HepG2 (cell line): Measurements from ENCODE around the gene LCE1C. TPM values are rescaled to one million over a fixed set of nuclear protein-coding genes. Genes with fewer than 3 reads are reported as not detected.

Experiments used
- ATAC-seq: fragments of 200-7000 bp; cut with Tn5 transposase; 3 replicates; pipeline ENCODE4 v1.9.1; 2020; ENCODE audit warnings: mild to moderate bottlenecking, moderate library complexity
- BruUV-seq: library from RNA; stranded (reverse); fragments of 400-500 nt; replicated peaks from 2 replicates; lab custom pipeline; 2021; lab: Mats Ljungman, UMichigan
- CTCF ChIA-PET: fragments of 300-600 bp; formaldehyde crosslinking; extraction: SDS; loops from one replicate; lab custom pipeline; 2021; ENCODE audit warnings: low total read pairs, inconsistent platforms, low intra/inter-chr PET ratio; lab: Yijun Ruan, JAX
- POLR2A ChIA-PET: fragments of 350-600 bp; sonication (Branson Sonifier 250); formaldehyde crosslinking; loops from one replicate; lab custom pipeline; 2020; ENCODE audit warnings: antibody characterized with exemption, inconsistent platforms; lab: Yijun Ruan, JAX
- DNase-seq: peaks from one replicate; pipeline ENCODE4 v3.0.0-alpha.2; 2015; ENCODE audit warnings: low spot score
- FAIRE-seq: peaks from 3 replicates; lab custom pipeline; 2011; peaks lifted over from hg19 to GRCh38; lab: Jason Lieb, UNC
- H2AFZ ChIP-seq: one replicate; pipeline ENCODE4 v1.6.1; 2011; ENCODE audit warnings: low read length, inconsistent platforms
- H3K27ac ChIP-seq: fragments of 300-600 bp; 3 replicates; pipeline ENCODE4 v1.8.0; 2011; ENCODE audit warnings: mixed run types, mild to moderate bottlenecking, mixed read lengths, low read length, inconsistent platforms; ENCODE audit not compliant: insufficient read depth; ENCODE audit errors: extremely low read length
- H3K27me3 ChIP-seq, 2 experiments: fragments of 200-600 bp in 1 of 2; 2 replicates in 1 of 2; 3 replicates in 1 of 2; pipeline versions ENCODE4 v1.6.0 to v1.8.0; 2011; ENCODE audit warnings: low read length in 2 of 2, mild to moderate bottlenecking in 2 of 2, moderate library complexity in 2 of 2, inconsistent platforms in 1 of 2; ENCODE audit not compliant: insufficient read depth in 2 of 2, control insufficient read depth in 1 of 2
- H3K36me3 ChIP-seq, 2 experiments: fragments of 200-600 bp in 1 of 2; replicated peaks in 1 of 2; 2 replicates in 1 of 2; 3 replicates in 1 of 2; pipeline versions ENCODE4 v1.5.1 to v1.8.0; 2011; ENCODE audit warnings: low read length in 2 of 2, inconsistent platforms in 1 of 2; ENCODE audit not compliant: insufficient read depth in 2 of 2, control insufficient read depth in 1 of 2
- H3K4me1 ChIP-seq: 2 replicates; pipeline ENCODE4 v1.5.1; 2012; ENCODE audit warnings: low read length, inconsistent platforms; ENCODE audit not compliant: insufficient read depth
- H3K4me2 ChIP-seq: 2 replicates; pipeline ENCODE4 v1.6.0; 2011; ENCODE audit warnings: low read depth, low read length, inconsistent platforms
- H3K4me3 ChIP-seq, 3 experiments: fragments of 200-600 bp in 1 of 3; sonication (generic), shearing (Covaris generic) in 1 of 3; replicated peaks in 1 of 3; 2 replicates each; pipeline ENCODE4 v1.5.1; 2011 to 2016; ENCODE audit warnings: low read length in 3 of 3, inconsistent platforms in 2 of 3, low read depth in 2 of 3, mild to moderate bottlenecking in 2 of 3, control low read depth in 1 of 3, mixed read lengths in 1 of 3; ENCODE audit not compliant: insufficient read depth in 1 of 3
- H3K79me2 ChIP-seq: one replicate; pipeline ENCODE4 v1.6.1; 2011; ENCODE audit warnings: low read length, inconsistent platforms; ENCODE audit not compliant: insufficient read depth
- H3K9ac ChIP-seq: 2 replicates; pipeline ENCODE4 v1.6.0; 2011; ENCODE audit warnings: mild to moderate bottlenecking, low read depth, low read length, inconsistent platforms; ENCODE audit not compliant: insufficient read depth
- H3K9me3 ChIP-seq: 2 replicates; pipeline ENCODE4 v1.5.1; 2012; ENCODE audit warnings: mild to moderate bottlenecking, low read length
- H4K20me1 ChIP-seq: 2 replicates; pipeline ENCODE4 v1.6.0; 2011; ENCODE audit warnings: inconsistent platforms, mild to moderate bottlenecking, low read length, moderate library complexity; ENCODE audit not compliant: insufficient read depth
- IKZF5 ChIP-seq: IDR thresholded peaks from 2 replicates; pipeline ENCODE4 v1.6.1; 2018; ENCODE audit warnings: missing genetic modification reagents, mild to moderate bottlenecking, missing compliant biosample characterization
- KDM5A ChIP-seq: fragments of 200-600 bp; sonication (generic); IDR thresholded peaks from 2 replicates; pipeline ENCODE4 v1.7.0; 2018; ENCODE audit warnings: antibody characterized with exemption, mild to moderate bottlenecking, low read length, borderline replicate concordance
- PRDM10 ChIP-seq: sonication (generic); formaldehyde crosslinking; IDR thresholded peaks from 2 replicates; pipeline ENCODE4 v1.4.0; 2020; ENCODE audit warnings: low read depth, missing genetic modification reagents
- SNAI1 ChIP-seq: sonication (generic); formaldehyde crosslinking; IDR thresholded peaks from 2 replicates; pipeline ENCODE4 v1.5.0; 2020; ENCODE audit warnings: mild to moderate bottlenecking, missing genetic modification reagents, borderline replicate concordance
- STAT5B ChIP-seq: sonication (generic); formaldehyde crosslinking; IDR thresholded peaks from 2 replicates; pipeline ENCODE4 v1.4.0; 2020; ENCODE audit warnings: missing genetic modification reagents
- ZNF546 ChIP-seq: sonication (generic); formaldehyde crosslinking; conservative IDR thresholded peaks from 2 replicates; pipeline ENCODE4 v1.8.1; 2023; ENCODE audit warnings: mild to moderate bottlenecking, missing genetic modification reagents
- ZNF652 ChIP-seq: IDR thresholded peaks from 2 replicates; pipeline ENCODE4 v1.6.1; 2016; ENCODE audit warnings: low read depth, borderline replicate concordance
- ZNF678 ChIP-seq: sonication (generic); formaldehyde crosslinking; IDR thresholded peaks from 2 replicates; pipeline ENCODE4 v1.4.0; 2020; ENCODE audit warnings: mild to moderate bottlenecking, missing genetic modification reagents
- ZNF788 ChIP-seq: sonication (generic); formaldehyde crosslinking; IDR thresholded peaks from 2 replicates; pipeline ENCODE4 v1.5.0; 2020; ENCODE audit warnings: mild to moderate bottlenecking, missing genetic modification reagents, borderline replicate concordance
- WGBS: methylation state at CpG from one replicate; pipeline ENCODE4 v1.1.6; 2017; ENCODE audit warnings: low lambda C conversion rate; 5-methylcytosine and 5-hydroxymethylcytosine counted together
- in situ Hi-C: cut with HindIII; loops from 2 replicates; pipeline ENCODE4 v1.10.0; 2017; ENCODE audit warnings: low pct_unique_long_range_greater_than_20kb; ENCODE audit not compliant: extremely low pct_ligation_motif_present
- intact Hi-C: fragments of 100-400 bp; cut with micrococcal nuclease; formaldehyde crosslinking; loops from one replicate; pipeline ENCODE4 v1.10.0; 2022; ENCODE audit not compliant: unreplicated experiment
- polyA plus RNA-seq, 8 experiments: library from polyadenylated mRNA; depleted of rRNA in 3 of 8; stranded (reverse) in 7 of 8; unstranded in 1 of 8; fragments of >200 nt; fragmentation: Illumina TruSeq in 4 of 8; extraction: Trizol in 4 of 8; gene quantifications; 2 replicates each; pipeline versions ENCODE4 v1.2.1 to v1.2.3, GENCODE V29; 2011 to 2016; ENCODE audit warnings: low read depth in 4 of 8, missing spikeins in 1 of 8, mixed read lengths in 1 of 8; ENCODE audit not compliant: insufficient read depth in 1 of 8
- total RNA-seq, 5 experiments: library from RNA; depleted of rRNA; stranded (reverse); fragments of >200 nt; fragmentation: Illumina TruSeq; extraction: Trizol; gene quantifications; 2 replicates each; pipeline ENCODE4 v1.2.3, GENCODE V29; 2016; ENCODE audit warnings: low read depth in 1 of 5

The LCE1C gene
- total and polyA plus RNA-seq, 2 of the 13 experiments (the other 11 are each of a cell fraction or from before 2014, with no cell fraction given) = not detected

DNA sequence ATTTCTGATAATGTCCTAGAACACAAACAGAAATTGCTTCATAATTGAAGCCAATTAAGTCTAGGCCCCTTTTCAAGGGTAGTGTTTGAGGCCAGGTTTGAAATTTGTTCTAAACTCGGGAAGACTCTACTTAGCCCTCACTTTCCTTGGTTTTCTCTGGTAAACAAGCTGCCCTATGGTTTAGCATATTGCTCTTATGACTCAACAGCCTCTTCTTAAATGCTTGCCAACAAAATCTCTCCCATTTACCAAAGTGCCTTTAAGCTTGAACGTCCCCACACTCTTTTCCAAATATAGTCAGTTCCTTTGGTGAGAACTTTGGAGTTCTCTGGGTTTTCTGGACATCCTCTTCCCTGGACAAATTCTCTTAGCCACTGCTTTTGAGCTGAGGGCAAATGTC lies 30.4 kb upstream of the LCE1C start:
- no TSS peak for BruUV-seq
- no peaks in the 10 kb centered on the region for H4K20me1 ChIP-seq
- H3K27ac ChIP-seq = no peak overlapping the region
- in situ Hi-C loops = no loop called here
- no peak overlapping the region for H3K9ac ChIP-seq
- no peaks in the 10 kb centered on the region for H3K79me2 ChIP-seq
- FAIRE-seq = no peak
- H3K9me3 ChIP-seq = no peaks in the 10 kb centered on the region
- no peak for TF ChIP-seq PRDM10 (CRISPR knock-in tag)
- no peak for TF ChIP-seq ZNF678 (CRISPR knock-in tag)
- no peak for TF ChIP-seq ZNF546 (CRISPR knock-in tag)
- TF ChIP-seq ZNF788 (CRISPR knock-in tag) = no peak
- TF ChIP-seq ZNF652 (CRISPR knock-in tag) = no peak
- TF ChIP-seq KDM5A = no peak
- TF ChIP-seq SNAI1 (CRISPR knock-in tag) = no peak
- TF ChIP-seq IKZF5 = no peak
- no peak for TF ChIP-seq STAT5B (CRISPR knock-in tag)
- DNase-seq = no peak
- no peaks in the 10 kb centered on the region for H3K36me3 ChIP-seq
- no peak for ATAC-seq
- no peaks in the 10 kb centered on the region for H3K27me3 ChIP-seq
- no peak overlapping the region for H3K4me2 ChIP-seq
- intact Hi-C loops = no loop called here
- no peak overlapping the region for H3K4me3 ChIP-seq
- H2AFZ ChIP-seq = no peak overlapping the region
- ChIA-PET POLR2A (no interaction called here), CTCF (no interaction called here)
- 4% methylated on average over 2 of the region's 2 CpGs for WGBS
- H3K4me1 ChIP-seq = no peaks in the 10 kb centered on the region
